HL-60/S4 treated with retinoic acid at 250 ng/mL for 4 days and 3 days (cell line): ENCODE measurements around the gene METTL22.
"Not testable (repeated sequence)": the region's sequence is repeated elsewhere in the genome, so short reads cannot be mapped to it uniquely, and the experiment has no call there.

Experiments used
- in situ Hi-C: fragments of 300-500 bp; cut with MboI; formaldehyde crosslinking; loops from 2 replicates; pipeline ENCODE4 v1.7.0; 2022; ENCODE audit warnings: low sequenced_read_pairs

METTL22 gene

DNA sequence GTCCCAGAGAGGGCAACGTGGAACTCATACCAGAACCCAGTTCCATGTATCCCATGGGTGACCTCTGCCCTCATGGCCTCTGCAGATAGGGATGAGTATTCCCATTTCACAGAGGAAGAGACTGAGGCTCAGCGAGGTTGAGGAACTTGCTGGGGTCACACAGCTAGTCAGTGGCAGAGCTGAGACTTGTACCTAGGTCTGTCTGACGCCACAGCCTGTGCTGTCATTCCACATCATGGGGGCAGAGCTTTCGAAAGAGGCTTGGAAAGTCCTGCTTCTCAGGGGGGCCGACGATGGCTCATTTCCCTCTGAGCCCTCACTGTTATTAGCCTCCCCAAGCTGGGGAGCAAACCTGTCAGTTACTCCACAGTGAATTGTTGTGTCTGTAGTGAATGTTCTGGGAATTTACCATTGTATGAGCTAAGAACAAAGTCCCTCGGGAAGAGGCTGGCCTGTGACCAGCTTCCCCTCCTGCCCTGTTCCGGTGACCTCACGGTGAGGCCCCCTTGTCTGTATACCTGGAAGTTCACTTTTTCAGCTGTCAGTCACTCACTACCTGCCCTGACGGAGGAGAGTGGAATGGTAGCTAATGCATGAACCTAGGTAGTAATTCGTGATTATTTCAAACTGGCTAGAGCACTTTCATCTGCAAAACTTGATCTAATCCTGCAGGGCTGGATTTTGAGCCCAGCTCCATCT, 8.9 kb downstream of the METTL22 start:
- in situ Hi-C loops, result no loop called here

DNA sequence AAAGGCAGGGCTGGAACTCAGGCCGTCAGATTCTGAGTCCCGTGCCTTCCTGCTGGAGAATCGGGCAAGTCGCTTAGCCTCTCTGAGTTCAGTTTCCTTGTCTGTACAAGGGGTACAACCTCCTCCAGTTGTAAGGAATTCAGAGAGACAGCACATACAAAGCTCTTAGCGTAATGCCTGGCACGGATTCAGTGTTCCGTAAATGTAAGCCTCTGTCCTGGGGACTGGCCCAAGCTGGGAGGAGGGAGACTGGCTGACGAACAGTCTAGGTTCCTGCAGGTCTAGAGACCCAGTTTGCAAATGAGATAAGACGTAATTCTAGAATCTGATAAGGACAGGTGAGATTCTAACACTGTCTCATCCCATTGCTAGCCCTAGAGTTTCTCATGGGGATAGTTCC, 9.9 kb downstream of the METTL22 start:
- in situ Hi-C loops, result no loop called here

DNA sequence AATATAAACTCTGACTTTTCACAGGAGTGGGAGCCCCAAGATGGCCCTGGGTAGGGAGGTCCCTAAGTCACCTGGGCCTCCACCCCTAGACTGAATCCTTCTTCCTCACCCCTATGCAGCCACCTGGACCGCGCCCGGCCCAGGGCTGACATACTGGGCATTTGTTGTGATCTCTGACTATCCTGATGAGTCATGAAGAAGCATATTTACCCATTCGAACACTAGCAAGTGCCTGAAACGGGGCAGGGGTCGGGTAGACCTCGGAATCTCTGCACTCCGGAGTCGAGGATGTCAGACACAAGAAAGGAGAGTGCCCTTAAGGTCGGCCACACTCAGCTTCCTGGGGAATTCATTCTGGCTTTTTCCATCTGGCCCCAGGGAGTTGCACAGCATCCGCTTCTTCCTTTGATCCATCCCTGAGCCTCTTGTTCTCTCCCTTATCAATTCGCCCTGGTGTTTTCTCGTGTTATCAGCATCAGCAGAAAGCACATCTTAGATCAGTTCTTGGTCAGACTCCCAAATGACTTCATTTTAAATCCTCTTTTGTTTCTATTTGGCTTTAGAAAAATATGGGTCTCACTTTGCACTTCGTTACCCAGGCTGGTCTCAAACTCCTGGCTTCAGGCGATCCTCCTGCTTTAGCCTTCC, 10.4 kb downstream of the METTL22 start:
- in situ Hi-C loops, result no loop called here

DNA sequence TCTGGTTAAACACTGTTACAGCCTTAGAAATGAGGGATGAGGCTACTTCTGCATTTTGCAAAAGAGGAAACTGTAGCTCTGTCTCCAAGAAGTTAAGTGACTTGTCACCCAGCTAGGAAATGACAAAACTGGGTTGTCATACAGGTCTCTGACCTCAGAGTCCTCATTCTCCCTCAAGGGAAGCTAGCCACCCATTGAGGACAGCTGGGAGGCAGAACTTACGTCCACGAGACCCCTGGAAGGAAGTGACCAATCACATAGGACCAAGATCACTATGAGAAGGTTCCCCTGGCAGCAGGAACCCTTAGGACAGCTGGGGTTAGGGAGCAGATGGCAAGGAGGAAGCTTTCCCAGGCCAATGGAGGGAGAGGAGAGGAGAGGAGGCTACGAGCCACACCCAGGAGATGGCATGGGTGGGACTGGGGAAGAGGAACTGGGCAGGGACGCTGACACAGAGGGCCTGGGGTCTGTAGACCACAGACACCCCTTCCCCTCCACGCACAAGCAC, 11.2 kb downstream of the METTL22 start:
- in situ Hi-C loops, result no loop called here

DNA sequence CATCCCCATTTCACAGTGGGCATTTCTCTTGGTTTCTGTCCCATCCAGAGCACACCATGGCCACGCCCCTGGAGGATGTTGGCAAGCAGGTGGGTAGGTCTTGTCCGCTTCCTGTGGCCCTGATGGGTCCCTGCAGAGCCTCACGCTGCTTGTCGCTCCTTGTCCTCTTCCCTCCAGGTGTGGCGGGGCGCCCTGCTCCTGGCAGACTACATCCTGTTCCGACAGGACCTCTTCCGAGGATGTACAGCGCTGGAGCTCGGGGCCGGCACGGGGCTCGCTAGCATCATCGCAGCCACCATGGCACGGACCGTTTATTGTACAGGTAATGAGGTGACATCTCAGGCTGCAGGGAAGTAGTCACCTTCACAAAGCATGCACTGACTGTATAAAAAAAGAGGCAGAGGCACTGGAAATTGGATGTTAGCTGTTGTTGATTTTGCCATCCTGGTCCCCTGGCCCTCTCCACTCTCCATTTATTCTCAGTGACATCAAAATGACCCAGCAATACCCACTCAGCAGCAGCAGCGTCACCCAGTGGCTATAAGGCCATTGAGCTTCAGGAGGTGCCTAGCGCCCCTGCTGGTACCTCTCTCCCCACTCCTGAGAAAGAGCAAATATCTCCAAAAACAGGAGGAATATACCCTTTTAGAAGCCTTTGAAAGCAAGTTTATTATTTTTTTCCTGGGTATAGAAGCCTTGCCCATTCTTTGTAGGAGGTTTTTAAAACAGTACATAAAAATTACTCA, 13.7 kb downstream of the METTL22 start:
- in situ Hi-C loops, result no loop called here

DNA sequence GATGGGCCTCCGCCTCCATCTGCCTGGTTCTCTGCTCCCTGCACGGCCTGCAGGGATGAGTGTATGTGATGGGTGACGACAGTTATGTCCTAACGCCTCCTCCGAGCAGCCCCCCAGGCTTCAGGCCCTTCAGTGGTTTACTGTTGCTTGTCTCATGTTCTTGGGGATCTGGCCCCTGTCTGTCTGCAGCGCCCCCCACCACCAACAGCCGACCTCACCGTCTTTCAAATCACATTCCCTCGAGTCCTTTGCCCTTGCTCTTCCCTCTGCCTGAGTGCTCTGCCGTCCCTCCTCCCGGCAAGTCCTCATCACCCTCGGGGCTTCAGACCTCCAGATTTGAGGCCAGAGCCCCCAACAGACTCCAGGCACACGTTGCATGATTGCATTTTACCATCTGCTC, 18.2 kb downstream of the METTL22 start:
- in situ Hi-C loops, result loop anchor here (10.0 kb wide), 1 partner anchor 65 kb away; no protein-coding TSS in a partner anchor

DNA sequence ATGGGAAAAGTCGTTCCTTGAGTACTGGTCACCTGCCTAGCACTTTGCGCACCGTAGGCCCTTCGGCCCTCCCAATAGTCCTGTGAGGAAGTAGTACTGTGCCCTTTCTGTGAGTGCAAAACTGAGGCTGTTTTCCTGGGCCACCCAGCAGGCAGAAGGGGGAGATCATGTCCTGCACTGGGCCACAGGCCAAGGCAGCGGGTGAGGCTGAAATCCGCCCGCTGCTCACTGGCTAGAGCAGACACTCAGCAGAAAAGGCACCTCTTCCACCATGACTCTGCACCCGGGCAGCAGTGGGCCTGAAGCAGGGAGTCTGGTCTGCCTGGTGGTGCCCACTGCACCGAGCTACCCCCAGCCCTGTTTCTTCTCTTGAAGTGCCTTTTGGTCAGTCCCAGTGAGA, 20.2 kb downstream of the METTL22 start:
- in situ Hi-C loops, result loop anchor here (10.0 kb wide), 1 partner anchor 67 kb away; no protein-coding TSS in a partner anchor

DNA sequence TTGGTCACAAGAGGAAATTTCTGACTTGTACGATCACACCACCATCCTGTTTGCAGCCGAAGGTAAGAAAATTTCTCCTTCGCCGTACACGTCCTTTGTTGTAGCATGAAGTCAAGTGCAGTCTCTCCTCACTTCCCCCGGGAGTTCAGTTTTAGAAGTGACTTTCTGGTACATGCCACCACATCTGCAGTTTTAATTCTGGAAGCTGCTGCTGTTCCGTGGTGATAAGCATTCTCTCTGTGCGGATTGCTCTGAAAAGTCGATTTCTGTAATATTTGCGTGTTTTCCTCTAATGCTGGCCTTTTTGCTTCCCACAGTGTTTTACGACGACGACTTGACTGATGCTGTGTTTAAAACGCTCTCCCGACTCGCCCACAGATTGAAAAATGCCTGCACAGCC, 20.6 kb downstream of the METTL22 start:
- in situ Hi-C loops, result loop anchor here (10.0 kb wide), 1 partner anchor 67 kb away; no protein-coding TSS in a partner anchor

DNA sequence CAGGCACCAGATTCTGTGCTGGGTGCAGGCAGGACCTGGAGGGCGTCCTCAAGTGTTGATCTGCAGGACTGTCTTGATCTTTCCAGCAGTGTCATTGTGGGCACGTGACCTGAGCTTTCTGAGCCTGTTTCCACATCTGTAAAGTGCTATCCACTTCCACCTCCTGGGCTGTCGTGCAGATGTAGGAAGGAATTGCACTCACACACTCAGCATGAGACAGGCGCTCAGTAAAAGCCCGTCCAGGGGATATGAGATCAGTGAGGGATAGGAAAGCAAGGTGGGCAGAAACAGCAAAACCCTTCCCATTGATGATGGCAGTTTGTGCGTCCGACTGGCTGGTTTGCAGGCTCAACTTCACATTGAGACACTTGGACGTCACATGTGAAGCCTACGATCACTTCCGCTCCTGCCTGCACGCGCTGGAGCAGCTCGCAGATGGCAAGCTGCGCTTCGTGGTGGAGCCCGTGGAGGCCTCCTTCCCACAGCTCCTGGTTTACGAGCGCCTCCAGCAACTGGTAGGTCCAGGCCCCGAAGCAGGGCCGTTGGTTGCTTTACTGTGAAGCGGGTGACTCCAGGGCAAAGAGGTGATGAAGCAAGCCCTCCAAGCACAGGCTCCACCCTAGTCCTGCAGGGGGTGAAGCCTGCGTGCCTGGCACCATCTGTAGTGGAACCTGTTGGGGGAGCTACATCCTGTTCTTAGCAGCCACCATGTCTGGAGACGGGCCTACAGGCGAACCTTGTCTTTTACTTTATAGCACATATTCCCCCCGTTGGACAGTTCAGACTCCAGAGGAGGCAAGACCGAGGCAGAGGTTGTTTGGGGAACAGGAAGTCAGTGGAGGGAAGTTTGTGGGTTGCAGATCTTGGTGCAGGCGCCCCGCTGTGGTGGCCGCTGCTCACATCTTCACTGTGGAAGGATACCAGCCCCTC, 23.0 kb downstream of the METTL22 start:
- in situ Hi-C loops, result loop anchor here (10.0 kb wide), 1 partner anchor 70 kb away; no protein-coding TSS in a partner anchor

DNA sequence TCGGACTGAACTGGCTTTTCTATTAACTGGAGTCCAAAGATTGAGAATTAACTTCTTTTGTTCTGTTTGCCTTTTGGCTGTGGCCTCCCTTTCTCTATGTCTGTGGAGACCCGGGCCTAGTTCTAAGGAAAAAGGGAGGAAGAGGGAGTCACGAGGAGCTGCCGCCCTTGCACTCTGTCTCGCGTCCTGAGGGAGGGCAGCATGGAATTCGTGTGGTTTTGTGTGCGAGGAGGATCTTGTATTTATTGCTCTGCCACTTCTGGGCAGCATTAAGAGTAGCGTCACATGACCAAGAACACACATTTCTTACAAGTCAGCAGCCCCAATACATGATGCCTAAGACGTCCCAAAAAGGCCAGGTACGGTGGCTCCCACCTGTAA, 23.6 kb downstream of the METTL22 start:
- in situ Hi-C loops, result loop anchor here (10.0 kb wide), 1 partner anchor 70 kb away; no protein-coding TSS in a partner anchor

DNA sequence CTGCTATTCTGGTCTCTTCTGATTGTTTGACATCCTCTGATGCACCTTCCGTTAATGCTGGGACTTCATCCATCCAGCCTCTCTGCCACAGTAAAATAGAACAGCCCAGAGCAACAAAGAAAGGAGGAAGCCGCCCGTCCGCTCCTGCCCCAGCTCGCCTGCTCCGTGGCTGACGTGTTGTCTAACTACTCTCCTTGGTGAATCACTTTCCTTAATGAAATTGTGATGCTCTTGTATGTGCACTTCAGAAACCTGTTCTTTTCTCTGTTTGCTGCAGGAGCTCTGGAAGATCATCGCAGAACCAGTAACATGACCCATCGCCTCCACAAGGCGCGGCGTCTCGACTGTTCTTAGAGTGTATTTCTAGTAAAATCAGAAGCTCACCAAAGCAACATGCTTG, 24.3 kb downstream of the METTL22 start:
- in situ Hi-C loops, result loop anchor here (10.0 kb wide), 1 partner anchor 71 kb away; no protein-coding TSS in a partner anchor

DNA sequence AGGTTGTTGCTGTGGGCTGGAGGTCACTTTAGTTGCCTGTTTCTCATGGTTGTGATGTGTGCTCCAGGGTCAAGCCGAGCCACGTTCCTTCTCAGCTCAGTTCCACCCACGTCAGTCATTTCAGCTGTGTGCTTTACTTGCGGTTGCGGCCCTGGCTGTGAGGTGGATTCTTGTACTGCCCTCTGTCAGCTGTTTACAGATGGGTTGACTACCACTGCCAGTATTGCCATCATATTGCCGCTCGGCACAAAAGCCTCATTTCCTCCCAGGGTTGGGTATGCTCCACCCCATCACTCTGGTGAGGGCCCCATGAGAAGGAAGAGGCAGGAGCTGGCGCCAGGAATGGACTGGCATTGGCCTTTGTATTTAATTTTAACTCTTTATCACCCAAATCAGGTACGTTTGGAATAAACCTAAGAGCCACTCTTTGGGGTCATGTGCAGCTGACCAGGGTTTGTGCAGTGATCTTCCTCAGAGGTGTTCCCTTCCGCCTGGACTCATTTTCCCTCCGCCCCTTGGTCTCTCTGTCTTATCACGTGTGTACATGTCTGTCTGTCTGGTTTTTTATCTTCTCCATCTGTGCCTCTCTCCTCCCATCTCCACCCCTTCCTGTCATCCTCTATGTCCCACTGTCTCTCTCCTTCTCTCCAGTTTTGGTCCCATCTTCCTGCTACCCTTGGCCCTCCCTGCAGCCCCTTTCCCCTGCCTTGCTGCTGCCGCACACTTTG, 25.0 kb downstream of the METTL22 start:
- in situ Hi-C loops, result loop anchor here (10.0 kb wide), 1 partner anchor 72 kb away; no protein-coding TSS in a partner anchor

DNA sequence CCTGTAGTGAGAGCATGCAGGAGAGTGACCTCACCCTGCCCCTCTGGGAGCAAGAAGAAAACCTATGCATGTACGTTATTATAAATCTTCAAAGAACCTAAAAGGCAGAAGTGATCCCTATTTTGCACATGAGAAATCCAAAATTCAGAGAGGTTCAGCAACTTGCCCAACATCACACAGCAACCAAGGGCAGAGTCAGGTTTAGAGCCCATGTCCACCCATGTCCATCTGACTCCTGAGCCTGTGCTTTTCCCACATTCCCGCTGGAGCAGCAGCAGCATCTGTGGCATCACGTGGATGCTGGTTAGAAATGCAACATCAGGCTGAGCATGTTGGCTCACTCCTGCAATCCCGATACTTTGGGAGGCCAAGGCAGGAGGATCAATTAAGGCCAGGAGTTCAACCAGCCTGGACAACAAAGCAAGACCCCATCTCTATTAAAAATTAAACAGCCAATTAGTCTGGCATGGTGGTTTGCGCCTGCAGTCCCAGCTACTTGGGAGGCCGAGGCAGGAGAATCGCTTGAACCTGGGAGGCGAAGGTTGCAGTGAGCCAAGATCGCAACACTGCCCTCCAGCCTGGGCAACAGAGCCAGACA, 26.3 kb downstream of the METTL22 start:
- in situ Hi-C loops, result loop anchor here (10.0 kb wide), 1 partner anchor 73 kb away; no protein-coding TSS in a partner anchor

DNA sequence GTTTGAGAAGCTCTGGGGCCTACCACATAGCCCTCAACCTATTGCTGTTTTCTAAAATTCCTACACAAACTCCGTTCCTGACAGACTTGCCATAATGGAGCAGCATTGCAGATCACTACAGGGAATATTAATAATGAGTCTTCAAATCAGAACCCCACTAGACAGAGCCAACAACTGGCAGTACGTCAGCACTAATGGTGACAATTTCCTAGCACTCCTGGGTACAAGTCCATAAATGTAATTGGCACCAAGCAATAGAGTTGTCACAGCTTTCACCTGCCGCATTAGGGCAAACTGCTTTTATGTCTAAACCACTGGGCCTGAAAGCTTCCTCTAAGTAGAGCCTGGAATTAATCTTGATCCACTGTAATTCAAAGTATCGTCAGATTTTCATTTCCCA, 27.4 kb downstream of the METTL22 start:
- in situ Hi-C loops, result loop anchor here (10.0 kb wide), 1 partner anchor 74 kb away; no protein-coding TSS in a partner anchor

DNA sequence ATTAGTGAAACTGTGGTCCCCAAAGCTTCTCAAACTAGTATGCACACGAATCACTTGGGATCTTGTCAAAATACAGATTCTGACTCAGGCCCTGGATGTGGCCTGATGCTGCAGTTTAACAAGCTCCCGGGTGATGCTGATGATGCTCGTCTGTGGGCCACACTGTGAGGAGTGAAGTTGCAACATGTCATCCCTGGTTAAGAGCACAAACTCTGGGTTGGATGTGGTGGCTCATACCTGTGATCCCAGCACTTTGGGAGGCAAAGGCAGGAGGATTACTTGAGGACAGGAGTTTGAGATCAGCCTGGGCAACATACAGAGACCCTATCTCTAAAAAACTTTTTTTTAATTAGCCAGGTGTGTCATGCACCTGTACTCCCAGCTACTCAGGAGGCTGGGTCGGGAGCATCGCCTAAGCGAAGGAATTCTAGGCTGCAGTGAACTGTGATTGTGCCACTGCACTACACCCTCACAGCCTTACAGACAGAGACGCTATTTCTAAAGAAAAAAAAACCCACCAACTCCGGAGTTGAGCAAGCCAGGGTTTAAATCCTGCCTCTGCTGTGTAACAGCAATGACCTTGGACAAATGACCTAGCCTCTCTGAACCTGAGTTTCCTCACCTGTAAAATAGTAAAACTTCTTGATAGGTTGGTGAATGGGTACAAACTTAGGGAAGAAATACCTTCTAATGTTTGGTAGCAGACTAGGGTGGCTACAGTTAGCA, 28.5 kb downstream of the METTL22 start:
- in situ Hi-C loops, result loop anchor here (10.0 kb wide), 1 partner anchor 75 kb away; no protein-coding TSS in a partner anchor

DNA sequence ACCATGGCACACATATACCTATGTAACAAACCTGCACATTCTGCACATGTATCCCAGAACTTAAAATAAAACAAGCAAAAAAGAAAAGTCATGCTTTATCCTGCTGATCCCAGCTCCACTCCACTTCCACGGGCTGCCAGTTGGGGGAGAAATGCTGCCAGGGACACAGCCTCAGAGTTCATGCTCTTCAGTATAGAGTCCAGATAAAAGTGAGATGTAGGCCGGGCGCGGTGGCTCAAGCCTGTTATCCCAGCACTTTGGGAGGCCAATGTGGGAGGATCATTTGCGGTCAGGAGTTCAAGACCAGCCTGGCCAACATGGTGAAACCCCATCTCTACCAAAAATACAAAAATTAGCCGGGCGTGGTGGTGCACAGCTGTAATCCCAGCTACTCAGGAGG, 30.5 kb downstream of the METTL22 start:
- in situ Hi-C loops, result not testable (repeated sequence)

DNA sequence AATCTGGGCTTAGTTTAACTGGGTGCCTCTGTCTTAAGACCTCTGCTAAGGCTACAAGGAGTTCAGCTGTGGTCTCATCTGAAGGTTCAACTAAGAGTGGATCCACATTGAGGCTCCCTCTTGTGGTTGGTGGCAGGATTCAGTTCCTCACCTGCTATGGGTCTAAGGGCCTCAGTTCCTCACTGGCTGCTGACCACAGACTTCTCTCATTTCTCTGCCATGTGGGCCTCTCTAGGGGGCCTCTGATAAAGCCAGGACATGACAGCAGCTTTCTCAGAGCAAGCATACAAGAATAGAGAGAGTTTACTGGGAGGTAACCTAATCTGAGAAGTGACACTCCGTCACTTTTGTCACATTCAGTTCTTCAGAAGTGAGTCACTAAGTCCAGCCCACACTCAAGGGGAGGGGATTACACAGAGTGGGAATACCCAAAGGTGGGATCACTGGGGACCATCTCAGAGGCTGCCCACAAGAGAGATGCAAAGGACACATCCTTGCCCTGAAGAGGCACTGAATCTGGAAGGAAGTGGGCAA, 33.8 kb downstream of the METTL22 start:
- in situ Hi-C loops, result no loop called here

DNA sequence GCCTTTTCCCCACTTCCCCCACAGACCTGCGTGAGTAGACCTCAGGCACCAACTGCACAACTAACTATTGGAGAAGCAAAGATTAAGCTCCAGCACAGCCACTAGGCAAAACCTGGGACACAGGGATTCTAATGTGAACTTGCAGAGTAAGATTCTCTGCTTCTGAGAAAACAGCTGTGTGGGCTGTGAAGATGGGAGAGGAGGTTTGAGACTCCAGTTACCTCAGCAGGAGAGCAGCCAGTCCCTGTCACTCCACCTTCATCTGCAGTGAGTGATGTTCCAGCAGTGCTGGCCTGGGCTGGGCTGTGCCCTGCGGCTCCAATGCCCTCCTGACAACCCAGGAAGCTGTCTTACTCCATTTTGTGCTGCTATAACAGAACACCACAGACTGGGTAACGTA, 34.9 kb downstream of the METTL22 start:
- in situ Hi-C loops, result no loop called here
